ENCODE results near the gene HCK.

Gene HCK

GRCh38 chr20:32035426-32035779 lies 16.6 kb upstream of the HCK start:
- POLR2A ChIA-PET, result interaction anchor here (0.6 to 0.9 kb wide), 2 partner anchors 56 to 65 kb away, joined by 3 read pairs; no protein-coding TSS in a partner anchor

GRCh38 chr20:32036252-32036651 lies 15.8 kb upstream of the HCK start:
- Histone ChIP-seq H3K4me1 (ENCODE audit: control extremely low read depth in 1 of 4, control insufficient read depth in 4 of 4, insufficient read depth in 4 of 4, low read length in 3 of 4) (peaks cover 16 to 44% (median 21%) of the 10 kb centered on the region in 4 experiments), H3K9me3 (ENCODE audit: control extremely low read depth in 1 of 5, control insufficient read depth in 4 of 5, insufficient read depth in 2 of 5, low read depth in 1 of 5, low read length in 4 of 5) (peaks cover 0 to 9% (median 0%) of the 10 kb centered on the region in 5 experiments), H3K27me3 (replicated peaks in 2 of 5; ENCODE audit: control insufficient read depth in 4 of 5, insufficient read depth in 5 of 5, low read length in 4 of 5) (peaks cover 0 to 3% (median 0%) of the 10 kb centered on the region in 5 experiments), H3K4me3 (ENCODE audit: control insufficient read depth in 1 of 7, extremely low read depth in 1 of 7, insufficient read depth in 4 of 7, low read depth in 2 of 7, low read length in 6 of 7) (no peak overlapping the region), H3K36me3 (ENCODE audit: control insufficient read depth in 4 of 4, insufficient read depth in 4 of 4, low read length in 3 of 4) (no peaks in the 10 kb centered on the region), H3K27ac (ENCODE audit: insufficient read depth in 1 of 2, low read depth in 1 of 2, low read length in 2 of 2, poor library complexity in 1 of 2, severe bottlenecking in 2 of 2) (no peak overlapping the region)
- 90% methylated on average over 2 of the region's 4 CpGs for WGBS (ENCODE audit: insufficient coverage)
- no peak for DNase-seq
- POLR2A ChIA-PET, result no interaction called here
- CTCF ChIA-PET, result interaction anchor here (1.0 to 9.9 kb wide), 14 partner anchors 10 to 213 kb away, joined by 3 to 254 read pairs (median 7); partner anchors contain the start of gene HCK

More at GRCh38 chr20:32035426-32035779, 16.6 kb upstream of the HCK start:
- Histone ChIP-seq H3K9me3 (ENCODE audit: control extremely low read depth in 1 of 5, control insufficient read depth in 4 of 5, insufficient read depth in 2 of 5, low read depth in 1 of 5, low read length in 4 of 5) (peaks cover 0 to 9% (median 0%) of the 10 kb centered on the region in 5 experiments), H3K27ac (ENCODE audit: insufficient read depth in 1 of 2, low read depth in 1 of 2, low read length in 2 of 2, poor library complexity in 1 of 2, severe bottlenecking in 2 of 2) (no peak overlapping the region), H3K36me3 (ENCODE audit: control insufficient read depth in 4 of 4, insufficient read depth in 4 of 4, low read length in 3 of 4) (no peaks in the 10 kb centered on the region), H3K4me1 (ENCODE audit: control extremely low read depth in 1 of 4, control insufficient read depth in 4 of 4, insufficient read depth in 4 of 4, low read length in 3 of 4) (peaks cover 13 to 39% (median 19%) of the 10 kb centered on the region in 4 experiments), H3K4me3 (ENCODE audit: control insufficient read depth in 1 of 7, extremely low read depth in 1 of 7, insufficient read depth in 4 of 7, low read depth in 2 of 7, low read length in 6 of 7) (no peak overlapping the region), H3K27me3 (replicated peaks in 2 of 5; ENCODE audit: control insufficient read depth in 4 of 5, insufficient read depth in 5 of 5, low read length in 4 of 5) (peaks cover 0 to 5% (median 0%) of the 10 kb centered on the region in 5 experiments)
- WGBS (ENCODE audit: insufficient coverage), result 93% methylated on average over 8 of the region's 8 CpGs
- CTCF ChIA-PET, result interaction anchor here (0.9 to 9.9 kb wide), 22 partner anchors 10 to 219 kb away, joined by 3 to 254 read pairs (median 7); partner anchors contain the start of gene HCK
- no peak for DNase-seq

- no peak overlapping the region for H3K27ac ChIP-seq (ENCODE audit: insufficient read depth in 1 of 2, low read depth in 1 of 2, low read length in 2 of 2, poor library complexity in 1 of 2, severe bottlenecking in 2 of 2)
- peaks cover 0 to under 1% (median 0%) of the 10 kb centered on the region in 5 experiments for H3K27me3 ChIP-seq (replicated peaks in 2 of 5; ENCODE audit: control insufficient read depth in 4 of 5, insufficient read depth in 5 of 5, low read length in 4 of 5)
Observed at GRCh38 chr20:32036716-32037485, 15.1 kb upstream of the HCK start.

GRCh38 chr20:32037929-32038328 lies 14.1 kb upstream of the HCK start:
- Histone ChIP-seq H3K27ac (ENCODE audit: insufficient read depth in 1 of 2, low read depth in 1 of 2, low read length in 2 of 2, poor library complexity in 1 of 2, severe bottlenecking in 2 of 2) (no peak overlapping the region), H3K4me3 (ENCODE audit: control insufficient read depth in 1 of 7, extremely low read depth in 1 of 7, insufficient read depth in 4 of 7, low read depth in 2 of 7, low read length in 6 of 7) (no peak overlapping the region), H3K4me1 (ENCODE audit: control extremely low read depth in 1 of 4, control insufficient read depth in 4 of 4, insufficient read depth in 4 of 4, low read length in 3 of 4) (peaks cover 16 to 60% (median 22%) of the 10 kb centered on the region in 4 experiments), H3K36me3 (ENCODE audit: control insufficient read depth in 4 of 4, insufficient read depth in 4 of 4, low read length in 3 of 4) (no peaks in the 10 kb centered on the region), H3K27me3 (replicated peaks in 2 of 5; ENCODE audit: control insufficient read depth in 4 of 5, insufficient read depth in 5 of 5, low read length in 4 of 5) (no peaks in the 10 kb centered on the region), H3K9me3 (ENCODE audit: control extremely low read depth in 1 of 5, control insufficient read depth in 4 of 5, insufficient read depth in 2 of 5, low read depth in 1 of 5, low read length in 4 of 5) (peaks cover 0 to 9% (median 0%) of the 10 kb centered on the region in 5 experiments)
- ChIA-PET CTCF (interaction anchor here (0.9 to 9.9 kb wide), 2 partner anchors 11 to 53 kb away, joined by 3 to 254 read pairs; no protein-coding TSS in a partner anchor), POLR2A (no interaction called here)
- DNase-seq, result no peak
- WGBS (ENCODE audit: insufficient coverage), result 50% methylated on average over 3 of the region's 4 CpGs

More at GRCh38 chr20:32036716-32037485, 15.1 kb upstream of the HCK start:
- ChIA-PET CTCF (interaction anchor here (0.9 to 9.9 kb wide), 9 partner anchors 9 to 214 kb away, joined by 3 to 254 read pairs (median 10); no protein-coding TSS in a partner anchor), POLR2A (no interaction called here)
- Histone ChIP-seq H3K4me3 (ENCODE audit: control insufficient read depth in 1 of 7, extremely low read depth in 1 of 7, insufficient read depth in 4 of 7, low read depth in 2 of 7, low read length in 6 of 7) (no peak overlapping the region), H3K9me3 (ENCODE audit: control extremely low read depth in 1 of 5, control insufficient read depth in 4 of 5, insufficient read depth in 2 of 5, low read depth in 1 of 5, low read length in 4 of 5) (peaks cover 0 to 9% (median 0%) of the 10 kb centered on the region in 5 experiments), H3K36me3 (ENCODE audit: control insufficient read depth in 4 of 4, insufficient read depth in 4 of 4, low read length in 3 of 4) (no peaks in the 10 kb centered on the region), H3K4me1 (ENCODE audit: control extremely low read depth in 1 of 4, control insufficient read depth in 4 of 4, insufficient read depth in 4 of 4, low read length in 3 of 4) (peaks cover 16 to 51% (median 21%) of the 10 kb centered on the region in 4 experiments)
- no peak for DNase-seq
- 81% methylated on average over 6 of the region's 10 CpGs for WGBS (ENCODE audit: insufficient coverage)

- POLR2A ChIA-PET, result interaction anchor here (0.6 kb wide), 4 partner anchors 15 to 489 kb away, joined by 3 to 4 read pairs (median 3); no protein-coding TSS in a partner anchor
Observed at GRCh38 chr20:32040142-32040953, 11.7 kb upstream of the HCK start.

GRCh38 chr20:32045999-32046398 lies 6.0 kb upstream of the HCK start:
- H3K4me3 ChIP-seq (ENCODE audit: control insufficient read depth in 1 of 7, extremely low read depth in 1 of 7, insufficient read depth in 4 of 7, low read depth in 2 of 7, low read length in 6 of 7), result no peak overlapping the region
- H3K4me1 ChIP-seq (ENCODE audit: control extremely low read depth in 1 of 4, control insufficient read depth in 4 of 4, insufficient read depth in 4 of 4, low read length in 3 of 4), result peaks cover 6 to 33% (median 12%) of the 10 kb centered on the region in 4 experiments
- H3K27ac ChIP-seq (ENCODE audit: insufficient read depth in 1 of 2, low read depth in 1 of 2, low read length in 2 of 2, poor library complexity in 1 of 2, severe bottlenecking in 2 of 2), result no peak overlapping the region
- no peak for DNase-seq
- H3K36me3 ChIP-seq (ENCODE audit: control insufficient read depth in 4 of 4, insufficient read depth in 4 of 4, low read length in 3 of 4), result no peaks in the 10 kb centered on the region
- 90% methylated on average over 3 of the region's 3 CpGs for WGBS (ENCODE audit: insufficient coverage)
- H3K27me3 ChIP-seq (replicated peaks in 2 of 5; ENCODE audit: control insufficient read depth in 4 of 5, insufficient read depth in 5 of 5, low read length in 4 of 5), result no peaks in the 10 kb centered on the region
- ChIA-PET CTCF (interaction anchor here (1.2 kb wide), 1 partner anchor 10 kb away, joined by 4 read pairs; no protein-coding TSS in a partner anchor), POLR2A (no interaction called here)
- no peaks in the 10 kb centered on the region for H3K9me3 ChIP-seq (ENCODE audit: control extremely low read depth in 1 of 5, control insufficient read depth in 4 of 5, insufficient read depth in 2 of 5, low read depth in 1 of 5, low read length in 4 of 5)

More at GRCh38 chr20:32040142-32040953, 11.7 kb upstream of the HCK start:
- Histone ChIP-seq H3K4me1 (ENCODE audit: control extremely low read depth in 1 of 4, control insufficient read depth in 4 of 4, insufficient read depth in 4 of 4, low read length in 3 of 4) (peaks cover 16 to 56% (median 22%) of the 10 kb centered on the region in 4 experiments), H3K36me3 (ENCODE audit: control insufficient read depth in 4 of 4, insufficient read depth in 4 of 4, low read length in 3 of 4) (no peaks in the 10 kb centered on the region), H3K27me3 (replicated peaks in 2 of 5; ENCODE audit: control insufficient read depth in 4 of 5, insufficient read depth in 5 of 5, low read length in 4 of 5) (no peaks in the 10 kb centered on the region), H3K4me3 (ENCODE audit: control insufficient read depth in 1 of 7, extremely low read depth in 1 of 7, insufficient read depth in 4 of 7, low read depth in 2 of 7, low read length in 6 of 7) (peak overlapping the region in 3 of 7 experiments; percentile 3 to 39 (median 11)), H3K27ac (ENCODE audit: insufficient read depth in 1 of 2, low read depth in 1 of 2, low read length in 2 of 2, poor library complexity in 1 of 2, severe bottlenecking in 2 of 2) (no peak overlapping the region), H3K9me3 (ENCODE audit: control extremely low read depth in 1 of 5, control insufficient read depth in 4 of 5, insufficient read depth in 2 of 5, low read depth in 1 of 5, low read length in 4 of 5) (peaks cover 0 to 9% (median 0%) of the 10 kb centered on the region in 5 experiments)
- 1% methylated on average over 4 of the region's 10 CpGs for WGBS (ENCODE audit: insufficient coverage)
- CTCF ChIA-PET, result interaction anchor here (0.7 to 4.6 kb wide), 3 partner anchors 9 to 71 kb away, joined by 3 to 37 read pairs (median 10); no protein-coding TSS in a partner anchor
- peak in 2 of 3 donors; percentile 79 to 85 for DNase-seq
